ENCODE measurements around the gene SORCS2. TPM values are rescaled to one million over a fixed set of nuclear protein-coding genes. Genes with fewer than 3 reads are reported as not detected.

SORCS2 gene
- total RNA-seq, 1 donor from 2014 or later, result 5.2 TPM

- Histone ChIP-seq H3K27me3 (no peaks in the 10 kb centered on the region), H2AFZ (replicated peaks) (no peak overlapping the region), H3K79me2 (ENCODE audit: low read depth) (no peaks in the 10 kb centered on the region), H3K9me3 (ENCODE audit: low read depth) (no peaks in the 10 kb centered on the region), H3K4me3 (no peak overlapping the region), H3K4me1 (no peaks in the 10 kb centered on the region), H3K4me2 (no peak overlapping the region), H3K27ac (no peak overlapping the region), H4K20me1 (ENCODE audit: low read depth) (peaks cover 4% of the 10 kb centered on the region), H3K9ac (no peak overlapping the region), H3K36me3 (no peaks in the 10 kb centered on the region), H3F3A (ENCODE audit: low read depth) (no peaks in the 10 kb centered on the region)
- peaks cover 2% of the 10 kb centered on the region for H3K27me3 Mint-ChIP-seq (ENCODE audit: insufficient read depth, low read depth)
- H3K4me3 Mint-ChIP-seq, result no peak overlapping the region
- H3K27ac Mint-ChIP-seq, result no peak overlapping the region
- TF ChIP-seq, protein P1, sequence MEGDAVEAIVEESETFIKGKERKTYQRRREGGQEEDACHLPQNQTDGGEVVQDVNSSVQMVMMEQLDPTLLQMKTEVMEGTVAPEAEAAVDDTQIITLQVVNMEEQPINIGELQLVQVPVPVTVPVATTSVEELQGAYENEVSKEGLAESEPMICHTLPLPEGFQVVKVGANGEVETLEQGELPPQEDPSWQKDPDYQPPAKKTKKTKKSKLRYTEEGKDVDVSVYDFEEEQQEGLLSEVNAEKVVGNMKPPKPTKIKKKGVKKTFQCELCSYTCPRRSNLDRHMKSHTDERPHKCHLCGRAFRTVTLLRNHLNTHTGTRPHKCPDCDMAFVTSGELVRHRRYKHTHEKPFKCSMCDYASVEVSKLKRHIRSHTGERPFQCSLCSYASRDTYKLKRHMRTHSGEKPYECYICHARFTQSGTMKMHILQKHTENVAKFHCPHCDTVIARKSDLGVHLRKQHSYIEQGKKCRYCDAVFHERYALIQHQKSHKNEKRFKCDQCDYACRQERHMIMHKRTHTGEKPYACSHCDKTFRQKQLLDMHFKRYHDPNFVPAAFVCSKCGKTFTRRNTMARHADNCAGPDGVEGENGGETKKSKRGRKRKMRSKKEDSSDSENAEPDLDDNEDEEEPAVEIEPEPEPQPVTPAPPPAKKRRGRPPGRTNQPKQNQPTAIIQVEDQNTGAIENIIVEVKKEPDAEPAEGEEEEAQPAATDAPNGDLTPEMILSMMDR (IDR thresholded peaks at IDR 0.05), result no peak
- TF ChIP-seq EZH2 (IDR thresholded peaks at IDR 0.05), result no peak
- no peak for TF ChIP-seq EZH2phosphoT487 (IDR thresholded peaks at IDR 0.05)
- no peaks in the 10 kb centered on the region for H3K36me3 Mint-ChIP-seq
- DNase-seq (ENCODE audit: low spot score), result no peak
- H3K4me1 Mint-ChIP-seq, result peaks cover 44% of the 10 kb centered on the region
- H3K9me3 Mint-ChIP-seq, result no peaks in the 10 kb centered on the region
Measured at GRCh38 chr4:7223541-7223940, 31.2 kb downstream of the SORCS2 start.

GRCh38 chr4:7224001-7224400 is 31.7 kb downstream of the SORCS2 start:
- Histone ChIP-seq H3K4me3 (no peak overlapping the region), H4K20me1 (ENCODE audit: low read depth) (peaks cover 4% of the 10 kb centered on the region), H3K9ac (no peak overlapping the region), H3K4me1 (no peaks in the 10 kb centered on the region), H3F3A (ENCODE audit: low read depth) (no peaks in the 10 kb centered on the region), H3K79me2 (ENCODE audit: low read depth) (no peaks in the 10 kb centered on the region), H3K9me3 (ENCODE audit: low read depth) (no peaks in the 10 kb centered on the region), H3K4me2 (no peak overlapping the region), H3K27me3 (no peaks in the 10 kb centered on the region), H3K27ac (no peak overlapping the region), H3K36me3 (no peaks in the 10 kb centered on the region), H2AFZ (replicated peaks) (no peak overlapping the region)
- peaks cover 40% of the 10 kb centered on the region for H3K4me1 Mint-ChIP-seq
- no peak for TF ChIP-seq EZH2phosphoT487 (IDR thresholded peaks at IDR 0.05)
- TF ChIP-seq, protein P1 (IDR thresholded peaks at IDR 0.05), result no peak
- no peak for TF ChIP-seq EZH2 (IDR thresholded peaks at IDR 0.05)
- H3K27me3 Mint-ChIP-seq (ENCODE audit: insufficient read depth, low read depth), result peaks cover 2% of the 10 kb centered on the region
- H3K9me3 Mint-ChIP-seq, result no peaks in the 10 kb centered on the region
- H3K36me3 Mint-ChIP-seq, result no peaks in the 10 kb centered on the region
- H3K27ac Mint-ChIP-seq, result no peak overlapping the region
- DNase-seq (ENCODE audit: low spot score), result no peak
- no peak overlapping the region for H3K4me3 Mint-ChIP-seq

GRCh38 chr4:7224878-7225533 is 32.7 kb downstream of the SORCS2 start:
- Histone ChIP-seq H3K36me3 (no peaks in the 10 kb centered on the region), H3K79me2 (ENCODE audit: low read depth) (no peaks in the 10 kb centered on the region), H3K4me2 (no peak overlapping the region), H3K4me3 (no peak overlapping the region), H4K20me1 (ENCODE audit: low read depth) (peaks cover 4% of the 10 kb centered on the region), H3K27me3 (no peaks in the 10 kb centered on the region), H2AFZ (replicated peaks) (no peak overlapping the region), H3K27ac (no peak overlapping the region), H3K9me3 (ENCODE audit: low read depth) (no peaks in the 10 kb centered on the region), H3K9ac (no peak overlapping the region), H3F3A (ENCODE audit: low read depth) (no peaks in the 10 kb centered on the region), H3K4me1 (no peaks in the 10 kb centered on the region)
- peaks cover 33% of the 10 kb centered on the region for H3K4me1 Mint-ChIP-seq
- no peak for TF ChIP-seq EZH2phosphoT487 (IDR thresholded peaks at IDR 0.05)
- no peak for TF ChIP-seq EZH2 (IDR thresholded peaks at IDR 0.05)
- TF ChIP-seq, protein P1 (IDR thresholded peaks at IDR 0.05), result no peak
- no peak overlapping the region for H3K4me3 Mint-ChIP-seq
- no peaks in the 10 kb centered on the region for H3K9me3 Mint-ChIP-seq
- H3K27ac Mint-ChIP-seq, result peak overlapping the region; percentile 54
- H3K27me3 Mint-ChIP-seq (ENCODE audit: insufficient read depth, low read depth), result peaks cover 2% of the 10 kb centered on the region
- no peaks in the 10 kb centered on the region for H3K36me3 Mint-ChIP-seq
- no peak for DNase-seq (ENCODE audit: low spot score)

All from neural progenitor cell (in vitro differentiated cells).